Neural cell (in vitro differentiated cells): ENCODE data around the gene GRIK3.

ENCODE experiments used
- EP300 ChIP-seq: fragments of 450-650 bp; conservative IDR thresholded peaks from 2 replicates; pipeline ENCODE4 v1.6.1; 2014; ENCODE audit warnings: antibody characterized with exemption, mild to moderate bottlenecking, moderate library complexity; ENCODE audit not compliant: poor library complexity, severe bottlenecking
- EZH2 ChIP-seq: fragments of 200-600, 300-800 bp; shearing (Covaris generic), sonication (generic); IDR thresholded peaks from 2 replicates; pipeline ENCODE4 v1.6.1; 2014; ENCODE audit warnings: antibody characterized with exemption, low read length, borderline replicate concordance, mild to moderate bottlenecking; ENCODE audit not compliant: insufficient read depth, poor library complexity, severe bottlenecking
- MXI1 ChIP-seq: fragments of 450-650 bp; conservative IDR thresholded peaks from 2 replicates; pipeline ENCODE4 v1.6.1; 2014; ENCODE audit warnings: antibody characterized with exemption, mild to moderate bottlenecking; ENCODE audit not compliant: poor library complexity, severe bottlenecking
- POLR2AphosphoS5 ChIP-seq: IDR thresholded peaks from 2 replicates; pipeline ENCODE4 v1.6.1; 2012
- RAD21 ChIP-seq: fragments of 450-650 bp; conservative IDR thresholded peaks from 2 replicates; pipeline ENCODE4 v1.6.1; 2014; ENCODE audit warnings: antibody characterized with exemption, mild to moderate bottlenecking, moderate library complexity
- SMC3 ChIP-seq: fragments of 450-650 bp; conservative IDR thresholded peaks from 2 replicates; pipeline ENCODE4 v1.6.1; 2014; ENCODE audit warnings: antibody characterized with exemption, mild to moderate bottlenecking, moderate library complexity; ENCODE audit not compliant: poor library complexity
- TF ChIP-seq, protein P1 (sequence below): fragments of 450-650 bp; IDR thresholded peaks from 2 replicates; pipeline ENCODE4 v1.5.1; 2014; ENCODE audit warnings: antibody characterized with exemption, mild to moderate bottlenecking, moderate library complexity; ENCODE audit not compliant: poor library complexity, severe bottlenecking
- TF ChIP-seq, protein P2 (sequence below): IDR thresholded peaks from 2 replicates; pipeline ENCODE4 v1.6.1; 2012; ENCODE audit warnings: borderline replicate concordance

DNA sequence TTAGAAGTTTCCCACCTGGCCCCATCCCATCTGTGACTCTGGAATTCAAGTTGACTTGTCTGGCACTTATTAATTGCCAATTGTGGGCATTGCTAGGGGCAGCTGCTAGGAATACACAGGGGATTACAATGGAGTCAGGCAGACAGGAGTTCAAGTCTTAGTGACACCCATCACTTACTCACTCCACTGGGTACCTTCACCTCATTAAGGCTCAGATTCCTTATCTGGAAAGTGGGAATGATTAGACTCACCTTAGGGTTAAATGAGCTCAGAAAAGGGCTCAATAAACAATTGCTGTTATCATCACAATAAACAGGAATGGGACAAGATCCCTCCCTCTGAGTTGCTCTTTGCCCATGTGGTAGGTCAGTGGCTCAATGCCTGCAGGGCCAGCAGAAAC lies 18.2 kb downstream of the GRIK3 start:
- no peak for TF ChIP-seq RAD21
- TF ChIP-seq, protein P1, sequence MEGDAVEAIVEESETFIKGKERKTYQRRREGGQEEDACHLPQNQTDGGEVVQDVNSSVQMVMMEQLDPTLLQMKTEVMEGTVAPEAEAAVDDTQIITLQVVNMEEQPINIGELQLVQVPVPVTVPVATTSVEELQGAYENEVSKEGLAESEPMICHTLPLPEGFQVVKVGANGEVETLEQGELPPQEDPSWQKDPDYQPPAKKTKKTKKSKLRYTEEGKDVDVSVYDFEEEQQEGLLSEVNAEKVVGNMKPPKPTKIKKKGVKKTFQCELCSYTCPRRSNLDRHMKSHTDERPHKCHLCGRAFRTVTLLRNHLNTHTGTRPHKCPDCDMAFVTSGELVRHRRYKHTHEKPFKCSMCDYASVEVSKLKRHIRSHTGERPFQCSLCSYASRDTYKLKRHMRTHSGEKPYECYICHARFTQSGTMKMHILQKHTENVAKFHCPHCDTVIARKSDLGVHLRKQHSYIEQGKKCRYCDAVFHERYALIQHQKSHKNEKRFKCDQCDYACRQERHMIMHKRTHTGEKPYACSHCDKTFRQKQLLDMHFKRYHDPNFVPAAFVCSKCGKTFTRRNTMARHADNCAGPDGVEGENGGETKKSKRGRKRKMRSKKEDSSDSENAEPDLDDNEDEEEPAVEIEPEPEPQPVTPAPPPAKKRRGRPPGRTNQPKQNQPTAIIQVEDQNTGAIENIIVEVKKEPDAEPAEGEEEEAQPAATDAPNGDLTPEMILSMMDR, result no peak
- TF ChIP-seq EP300, result no peak
- TF ChIP-seq MXI1, result no peak
- no peak for TF ChIP-seq EZH2
- no peak for TF ChIP-seq POLR2AphosphoS5
- TF ChIP-seq, protein P2, sequence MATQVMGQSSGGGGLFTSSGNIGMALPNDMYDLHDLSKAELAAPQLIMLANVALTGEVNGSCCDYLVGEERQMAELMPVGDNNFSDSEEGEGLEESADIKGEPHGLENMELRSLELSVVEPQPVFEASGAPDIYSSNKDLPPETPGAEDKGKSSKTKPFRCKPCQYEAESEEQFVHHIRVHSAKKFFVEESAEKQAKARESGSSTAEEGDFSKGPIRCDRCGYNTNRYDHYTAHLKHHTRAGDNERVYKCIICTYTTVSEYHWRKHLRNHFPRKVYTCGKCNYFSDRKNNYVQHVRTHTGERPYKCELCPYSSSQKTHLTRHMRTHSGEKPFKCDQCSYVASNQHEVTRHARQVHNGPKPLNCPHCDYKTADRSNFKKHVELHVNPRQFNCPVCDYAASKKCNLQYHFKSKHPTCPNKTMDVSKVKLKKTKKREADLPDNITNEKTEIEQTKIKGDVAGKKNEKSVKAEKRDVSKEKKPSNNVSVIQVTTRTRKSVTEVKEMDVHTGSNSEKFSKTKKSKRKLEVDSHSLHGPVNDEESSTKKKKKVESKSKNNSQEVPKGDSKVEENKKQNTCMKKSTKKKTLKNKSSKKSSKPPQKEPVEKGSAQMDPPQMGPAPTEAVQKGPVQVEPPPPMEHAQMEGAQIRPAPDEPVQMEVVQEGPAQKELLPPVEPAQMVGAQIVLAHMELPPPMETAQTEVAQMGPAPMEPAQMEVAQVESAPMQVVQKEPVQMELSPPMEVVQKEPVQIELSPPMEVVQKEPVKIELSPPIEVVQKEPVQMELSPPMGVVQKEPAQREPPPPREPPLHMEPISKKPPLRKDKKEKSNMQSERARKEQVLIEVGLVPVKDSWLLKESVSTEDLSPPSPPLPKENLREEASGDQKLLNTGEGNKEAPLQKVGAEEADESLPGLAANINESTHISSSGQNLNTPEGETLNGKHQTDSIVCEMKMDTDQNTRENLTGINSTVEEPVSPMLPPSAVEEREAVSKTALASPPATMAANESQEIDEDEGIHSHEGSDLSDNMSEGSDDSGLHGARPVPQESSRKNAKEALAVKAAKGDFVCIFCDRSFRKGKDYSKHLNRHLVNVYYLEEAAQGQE, result no peak
- no peak for TF ChIP-seq SMC3
